Glomerular visceral epithelial cell (primary cell): ENCODE data around the gene PCDHGB3.
"Not testable (repeated sequence)": the region's sequence is repeated elsewhere in the genome, so short reads cannot be mapped to it uniquely, and the experiment has no call there.

Source experiments
- DNase-seq: peaks from one replicate; pipeline ENCODE4 v3.0.0-alpha.2; 2016; ENCODE audit errors: extremely low spot score

Gene PCDHGB3

GRCh38 chr5:141369994-141370848 is at the start of gene PCDHGB3:
Gene PCDHGB3 (plus strand): TSS chr5:141370242. CDS start chr5:141370395, 153 bp downstream.
- DNase-seq, result no peak

DNA sequence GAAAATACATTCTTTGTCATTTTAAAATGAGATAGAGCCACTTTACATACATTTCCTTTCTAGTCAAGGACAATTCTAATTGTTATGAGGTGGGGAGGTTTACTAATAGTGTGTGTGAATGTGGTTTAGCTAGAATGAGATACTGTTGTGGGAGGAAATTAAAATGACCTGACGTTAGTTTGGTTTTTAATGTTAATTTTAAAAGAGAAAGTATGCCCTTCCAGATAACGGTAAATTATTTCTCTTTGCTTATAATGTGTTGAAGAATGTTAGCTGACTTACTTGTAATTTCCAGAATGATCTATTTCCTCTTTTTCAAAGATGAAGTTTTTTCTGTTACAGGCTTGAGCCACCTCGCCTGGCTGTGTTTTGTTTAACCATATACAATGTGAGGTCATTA is 47.8 kb upstream of the PCDHGB3 start:
- no peak for DNase-seq

DNA sequence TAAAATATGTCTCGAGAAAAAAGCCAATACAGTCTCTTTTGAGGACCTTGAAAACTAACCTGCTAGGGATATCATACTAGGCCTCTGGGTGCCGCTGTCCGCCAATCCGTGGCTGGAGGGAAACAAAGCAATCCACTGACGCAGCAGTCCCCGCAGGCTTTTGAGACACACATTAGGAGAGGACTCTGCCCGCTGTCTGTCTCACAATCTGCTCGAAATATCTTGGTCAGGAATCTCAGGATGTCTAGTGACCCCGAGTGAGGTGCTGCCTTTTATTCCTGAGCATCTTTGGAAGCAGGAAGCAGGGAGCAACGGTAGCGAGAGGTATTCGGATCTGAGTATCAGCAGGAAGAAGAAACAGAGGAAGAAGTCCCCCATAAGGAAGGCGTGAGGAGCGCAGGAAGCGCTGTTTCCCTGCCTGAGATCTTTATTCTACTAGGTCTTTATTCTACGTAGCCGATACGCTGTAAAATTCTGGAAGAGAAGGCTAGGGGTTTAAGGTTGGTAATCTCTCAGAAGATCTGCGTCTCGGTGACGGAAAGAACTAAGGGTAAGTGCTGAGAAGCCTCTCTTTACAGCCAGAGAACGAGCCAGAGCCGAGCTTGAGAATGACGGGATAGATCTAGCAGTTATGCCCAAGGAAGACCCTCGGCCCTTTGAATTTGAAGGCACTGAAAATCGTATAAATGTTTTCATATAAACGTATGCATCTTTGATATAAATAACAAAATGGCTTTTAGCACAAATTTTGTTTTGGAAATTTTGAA is 43.8 kb upstream of the PCDHGB3 start:
- DNase-seq, result peak; percentile 40

- peak; percentile 51 for DNase-seq
Observed at GRCh38 chr5:141328231-141328630, 41.8 kb upstream of the PCDHGB3 start.

GRCh38 chr5:141330299-141331080 is 39.6 kb upstream of the PCDHGB3 start, which contains the start of gene PCDHGA1:
Gene PCDHGA1 (plus strand): TSS chr5:141330514.
- peak; percentile 19 for DNase-seq

GRCh38 chr5:141332571-141332970 is 37.5 kb upstream of the PCDHGB3 start:
- not testable (repeated sequence) for DNase-seq

DNA sequence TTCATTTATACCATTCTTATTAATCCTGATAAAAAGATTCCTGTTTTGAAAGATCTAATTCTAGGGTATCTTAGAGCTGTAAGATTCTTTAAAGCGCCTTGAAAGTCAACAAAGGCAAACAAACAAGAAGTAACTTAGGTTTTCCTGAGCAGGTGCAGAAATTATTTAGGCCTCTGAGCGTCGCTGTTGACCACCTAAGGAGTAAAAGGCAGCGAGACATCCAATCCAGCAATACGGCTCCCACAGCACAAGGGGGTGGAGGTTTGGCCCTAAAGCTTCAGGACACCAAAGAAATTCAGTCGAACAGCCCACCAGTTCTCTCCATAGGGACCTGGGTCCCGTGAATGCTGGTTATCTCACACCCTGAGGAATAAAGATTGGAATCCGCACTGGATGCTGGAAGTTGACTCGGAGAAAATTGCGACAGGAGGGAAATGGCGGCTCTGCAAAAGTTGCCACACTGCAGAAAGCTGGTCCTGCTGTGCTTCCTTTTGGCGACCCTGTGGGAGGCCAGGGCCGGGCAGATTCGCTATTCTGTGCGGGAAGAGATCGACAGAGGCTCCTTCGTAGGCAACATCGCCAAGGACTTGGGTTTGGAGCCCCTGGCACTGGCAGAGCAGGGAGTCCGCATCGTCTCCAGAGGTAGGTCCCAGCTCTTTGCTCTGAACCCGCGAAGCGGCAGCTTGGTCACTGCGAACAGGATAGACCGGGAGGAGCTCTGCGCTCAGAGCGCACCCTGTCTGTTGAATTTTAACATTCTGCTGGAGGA is 31.3 kb upstream of the PCDHGB3 start, which contains the start of gene PCDHGA2:
TSS of gene PCDHGA2 (plus strand) at position 223 of the 769 bp plus-strand sequence.
- peak; percentile 28 for DNase-seq

GRCh38 chr5:141340781-141341354 is 29.2 kb upstream of the PCDHGB3 start:
- DNase-seq, result not testable (repeated sequence)

DNA sequence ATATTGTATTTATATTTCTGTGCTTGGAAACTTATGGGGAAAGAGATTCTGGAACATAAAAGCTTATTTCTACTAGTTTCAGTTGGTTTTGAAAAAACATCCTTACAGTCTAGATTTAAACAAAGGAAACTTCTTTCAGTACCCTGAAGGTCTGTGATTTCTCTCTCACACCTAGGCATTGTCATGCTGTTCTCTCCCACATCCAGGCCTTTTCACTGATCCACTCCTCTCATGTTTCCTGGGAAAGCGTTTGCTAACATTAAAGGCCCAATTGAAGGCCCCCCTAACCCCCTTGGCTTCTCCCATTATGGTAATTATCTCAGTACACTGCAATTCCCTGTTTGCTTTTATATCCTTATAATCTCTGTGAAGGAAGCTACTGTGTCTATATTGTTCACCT is 27.3 kb upstream of the PCDHGB3 start:
- no peak for DNase-seq

- DNase-seq, result peak; percentile 61
Observed at GRCh38 chr5:141343242-141343952, 26.6 kb upstream of the PCDHGB3 start, which contains the start of gene PCDHGA3. Gene PCDHGA3 (plus strand): TSS chr5:141343829. CDS start chr5:141344034, 205 bp downstream.

GRCh38 chr5:141343953-141344463 is 26.0 kb upstream of the PCDHGB3 start:
- DNase-seq, result no peak

DNA sequence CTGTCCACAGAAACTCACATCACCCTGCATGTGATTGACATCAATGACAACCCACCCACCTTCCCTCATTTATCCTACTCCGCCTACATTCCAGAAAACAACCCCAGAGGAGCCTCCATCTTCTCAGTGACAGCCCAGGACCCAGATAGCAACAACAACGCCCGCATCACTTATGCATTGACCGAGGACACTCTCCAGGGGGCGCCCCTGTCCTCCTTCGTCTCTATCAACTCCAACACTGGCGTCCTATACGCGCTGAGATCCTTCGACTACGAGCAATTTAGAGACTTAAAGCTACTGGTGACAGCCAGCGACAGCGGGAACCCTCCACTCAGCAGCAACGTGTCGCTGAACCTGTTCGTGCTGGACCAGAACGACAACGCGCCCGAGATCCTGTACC is 24.7 kb upstream of the PCDHGB3 start:
- DNase-seq, result no peak

DNA sequence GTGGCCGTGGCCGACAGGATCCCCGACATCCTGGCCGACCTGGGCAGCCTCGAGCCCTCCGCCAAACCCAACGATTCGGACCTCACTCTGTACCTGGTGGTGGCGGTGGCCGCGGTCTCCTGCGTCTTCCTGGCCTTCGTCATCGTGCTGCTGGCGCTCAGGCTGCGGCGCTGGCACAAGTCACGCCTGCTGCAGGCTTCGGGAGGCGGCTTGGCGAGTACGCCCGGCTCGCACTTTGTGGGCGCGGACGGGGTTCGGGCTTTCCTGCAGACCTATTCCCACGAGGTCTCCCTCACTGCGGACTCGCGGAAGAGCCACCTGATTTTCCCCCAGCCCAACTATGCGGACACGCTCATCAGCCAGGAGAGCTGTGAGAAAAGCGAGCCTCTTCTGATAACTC is 24.0 kb upstream of the PCDHGB3 start:
- not testable (repeated sequence) for DNase-seq

- peak; percentile 59 for DNase-seq
Observed at GRCh38 chr5:141349917-141350619, 20.0 kb upstream of the PCDHGB3 start, which contains the start of gene PCDHGB1. Gene PCDHGB1 (plus strand): TSS chr5:141350099. CDS start chr5:141350261, 162 bp downstream.

DNA sequence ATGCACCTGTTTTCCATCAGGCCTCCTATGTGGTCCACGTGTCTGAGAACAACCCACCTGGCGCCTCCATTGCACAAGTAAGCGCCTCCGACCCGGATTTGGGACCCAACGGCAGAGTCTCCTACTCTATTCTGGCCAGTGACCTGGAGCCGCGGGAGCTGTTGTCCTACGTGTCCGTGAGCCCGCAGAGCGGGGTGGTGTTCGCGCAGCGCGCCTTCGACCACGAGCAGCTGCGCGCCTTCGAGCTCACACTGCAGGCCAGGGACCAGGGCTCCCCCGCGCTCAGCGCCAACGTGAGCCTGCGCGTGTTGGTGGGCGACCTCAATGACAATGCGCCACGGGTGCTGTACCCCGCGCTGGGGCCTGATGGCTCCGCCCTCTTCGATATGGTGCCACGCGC is 18.5 kb upstream of the PCDHGB3 start:
- no peak for DNase-seq

- DNase-seq, result no peak
Observed at GRCh38 chr5:141354900-141355469, 15.1 kb upstream of the PCDHGB3 start, which contains the start of gene PCDHGA4. Gene PCDHGA4 (plus strand): TSS chr5:141355021. CDS start chr5:141355108, 87 bp downstream.

- DNase-seq, result no peak
Observed at GRCh38 chr5:141355641-141356040, 14.4 kb upstream of the PCDHGB3 start.

GRCh38 chr5:141356133-141356532 is 13.9 kb upstream of the PCDHGB3 start:
- DNase-seq, result no peak
